Right atrium auricular region (tissue), 2 donors: ENCODE measurements around the gene MTSS2. TPM values are rescaled to one million over a fixed set of nuclear protein-coding genes. Genes with fewer than 3 reads are reported as not detected.

Experiments used
- DNase-seq: peaks from one replicate; pipeline ENCODE4 v3.0.0-alpha.2; 2019; ENCODE audit warnings: low spot score
- H3K27ac ChIP-seq, 2 donors: fragments of 200-600 bp; sonication (generic); 1 replicate in 1 of 2; 2 replicates in 1 of 2; pipeline ENCODE4 v1.5.1; 2016 to 2019
- H3K27me3 ChIP-seq, 2 donors: fragments of 200-600 bp; sonication (generic); one replicate each; pipeline versions ENCODE4 v1.5.1 to v1.6.0; 2017 to 2019
- H3K36me3 ChIP-seq: fragments of 200-600 bp; sonication (generic); one replicate; pipeline ENCODE4 v1.5.1; 2016
- H3K4me1 ChIP-seq, 2 donors: fragments of 200-600 bp; sonication (generic); one replicate each; pipeline versions ENCODE4 v1.5.1 to v1.6.0; 2017 to 2019
- H3K4me3 ChIP-seq, 2 donors: fragments of 200-600 bp; sonication (generic); 1 replicate in 1 of 2; 2 replicates in 1 of 2; pipeline ENCODE4 v1.5.1; 2017 to 2019; ENCODE audit warnings: mild to moderate bottlenecking in 1 of 2, moderate library complexity in 1 of 2
- H3K9me3 ChIP-seq, 2 donors: fragments of 200-600 bp; sonication (generic); one replicate each; pipeline ENCODE4 v1.5.1; 2019
- CTCF ChIP-seq, 2 donors: fragments of 200-600 bp; sonication (generic); IDR thresholded peaks; one replicate each; pipeline ENCODE4 v1.5.1; 2019; ENCODE audit warnings: antibody characterized with exemption in 2 of 2
- total RNA-seq, 2 donors: library from RNA; depleted of rRNA; stranded (reverse); fragments of >200 nt; gene quantifications; one replicate each; pipeline ENCODE4 v1.1.0, GENCODE V29; 2016

Gene MTSS2
- total RNA-seq, 2 donors from 2014 or later, result 35.3 to 44.7 TPM

GRCh38 chr16:70713342-70713741 lies 27.5 kb upstream of the MTSS2 start:
- Histone ChIP-seq H3K27ac (no peak overlapping the region), H3K27me3 (no peaks in the 10 kb centered on the region), H3K4me1 (peaks cover 0 to 39% of the 10 kb centered on the region in 2 donors), H3K4me3 (no peak overlapping the region), H3K36me3 (no peaks in the 10 kb centered on the region), H3K9me3 (no peaks in the 10 kb centered on the region)
- no peak for TF ChIP-seq CTCF (IDR thresholded peaks at IDR 0.05)
- DNase-seq, result no peak

GRCh38 chr16:70712942-70713341 lies 27.1 kb upstream of the MTSS2 start:
- H3K27me3 ChIP-seq, result no peaks in the 10 kb centered on the region
- H3K4me1 ChIP-seq, result peaks cover 0 to 39% of the 10 kb centered on the region in 2 donors
- H3K9me3 ChIP-seq, result no peaks in the 10 kb centered on the region
- no peak overlapping the region for H3K4me3 ChIP-seq
- H3K36me3 ChIP-seq, result no peaks in the 10 kb centered on the region
- no peak for TF ChIP-seq CTCF (IDR thresholded peaks at IDR 0.05)
- DNase-seq, result no peak
- no peak overlapping the region for H3K27ac ChIP-seq

GRCh38 chr16:70712359-70712758 lies 26.5 kb upstream of the MTSS2 start:
- H3K9me3 ChIP-seq, result no peaks in the 10 kb centered on the region
- H3K4me3 ChIP-seq, result no peak overlapping the region
- H3K36me3 ChIP-seq, result no peaks in the 10 kb centered on the region
- TF ChIP-seq CTCF (IDR thresholded peaks at IDR 0.05), result no peak
- DNase-seq, result no peak
- H3K27ac ChIP-seq, result no peak overlapping the region
- H3K27me3 ChIP-seq, result no peaks in the 10 kb centered on the region
- H3K4me1 ChIP-seq, result peaks cover 0 to 44% of the 10 kb centered on the region in 2 donors

- peaks cover 0 to 53% of the 10 kb centered on the region in 2 donors for H3K4me1 ChIP-seq
- TF ChIP-seq CTCF (IDR thresholded peaks at IDR 0.05), result no peak
Observed at GRCh38 chr16:70711211-70712031, 25.6 kb upstream of the MTSS2 start.

GRCh38 chr16:70710422-70711210 lies 24.8 kb upstream of the MTSS2 start:
- H3K27ac ChIP-seq, result no peak overlapping the region
- H3K4me1 ChIP-seq, result peaks cover 0 to 50% of the 10 kb centered on the region in 2 donors
- DNase-seq, result no peak
- H3K27me3 ChIP-seq, result no peaks in the 10 kb centered on the region
- no peaks in the 10 kb centered on the region for H3K9me3 ChIP-seq
- no peak for TF ChIP-seq CTCF (IDR thresholded peaks at IDR 0.05)
- no peaks in the 10 kb centered on the region for H3K36me3 ChIP-seq
- H3K4me3 ChIP-seq, result no peak overlapping the region

More at GRCh38 chr16:70711211-70712031, 25.6 kb upstream of the MTSS2 start:
- Histone ChIP-seq H3K9me3 (no peaks in the 10 kb centered on the region), H3K4me3 (no peak overlapping the region), H3K27ac (no peak overlapping the region), H3K27me3 (no peaks in the 10 kb centered on the region), H3K36me3 (no peaks in the 10 kb centered on the region)
- DNase-seq, result no peak
